GM18505 (cell line): ENCODE results near the gene BACE1.

ENCODE experiments used
- ATAC-seq: cut with Tn5 transposase; IDR thresholded peaks from one replicate; pipeline ENCODE4 v1.9.1; 2021; ENCODE audit not compliant: unreplicated experiment
- POLR2A ChIP-seq: IDR thresholded peaks from 4 replicates; pipeline ENCODE4 v1.6.1; 2011; ENCODE audit warnings: borderline replicate concordance; ENCODE audit not compliant: insufficient read depth, insufficient read length; ENCODE audit errors: extremely low read depth

BACE1 gene

DNA sequence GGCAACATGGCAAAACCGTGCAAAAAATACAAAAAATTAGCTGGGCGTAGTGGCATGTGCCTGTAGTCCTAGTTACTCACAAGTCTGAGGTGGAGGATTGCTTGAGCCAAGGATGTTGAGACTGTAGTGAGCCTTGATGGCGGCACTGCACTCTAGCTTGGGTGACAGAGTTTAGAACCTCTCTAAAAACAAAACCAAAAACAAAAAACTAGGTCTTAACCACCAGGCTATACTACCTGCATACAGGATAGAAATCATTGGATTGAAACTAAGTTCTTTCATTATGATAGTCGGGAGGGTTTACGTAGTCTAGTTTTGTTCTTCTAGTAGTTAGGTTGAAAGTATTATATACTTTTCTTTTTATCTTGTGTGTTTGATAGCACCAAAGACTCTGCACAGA is 77.8 kb downstream of the BACE1 start:
- no peak for ATAC-seq
- no peak for TF ChIP-seq POLR2A
